Neural progenitor cell (in vitro differentiated cells): ENCODE results near the gene ZNF560. TPM values are rescaled to one million over a fixed set of nuclear protein-coding genes. Genes with fewer than 3 reads are reported as not detected.

ENCODE experiments used
- DNase-seq: peaks from one replicate; pipeline ENCODE4 v3.0.0-alpha.2; 2016; ENCODE audit warnings: low spot score
- H2AFZ ChIP-seq: fragments of 200-600 bp; sonication (generic); replicated peaks from 2 replicates; pipeline ENCODE4 v1.6.1; 2016; ENCODE audit warnings: antibody characterized with exemption
- H3F3A ChIP-seq: fragments of 200-600 bp; sonication (generic); 2 replicates; pipeline ENCODE4 v1.6.1; 2016; ENCODE audit warnings: antibody characterized with exemption, low read depth
- H3K27ac ChIP-seq: fragments of 200-600 bp; sonication (generic); 2 replicates; pipeline ENCODE4 v1.5.1; 2016; ENCODE audit warnings: mild to moderate bottlenecking
- H3K27me3 ChIP-seq: fragments of 200-600 bp; sonication (generic); 2 replicates; pipeline ENCODE4 v1.6.1; 2016; ENCODE audit warnings: mild to moderate bottlenecking, moderate library complexity
- H3K36me3 ChIP-seq: fragments of 200-600 bp; sonication (generic); 2 replicates; pipeline ENCODE4 v1.5.1; 2016
- H3K4me1 ChIP-seq: fragments of 200-600 bp; sonication (generic); 2 replicates; pipeline ENCODE4 v1.6.1; 2016; ENCODE audit warnings: mixed run types
- H3K4me2 ChIP-seq: fragments of 200-600 bp; sonication (generic); 2 replicates; pipeline ENCODE4 v1.6.1; 2016
- H3K4me3 ChIP-seq: fragments of 200-600 bp; sonication (generic); 2 replicates; pipeline ENCODE4 v1.5.1; 2016
- H3K79me2 ChIP-seq: fragments of 200-600 bp; sonication (generic); 2 replicates; pipeline ENCODE4 v1.6.1; 2016; ENCODE audit warnings: low read depth
- H3K9ac ChIP-seq: fragments of 200-600 bp; sonication (generic); 2 replicates; pipeline ENCODE4 v1.6.1; 2016
- H3K9me3 ChIP-seq: fragments of 200-600 bp; sonication (generic); 2 replicates; pipeline ENCODE4 v1.5.1; 2016; ENCODE audit warnings: low read depth
- H4K20me1 ChIP-seq: fragments of 200-600 bp; sonication (generic); 2 replicates; pipeline ENCODE4 v1.6.1; 2016; ENCODE audit warnings: low read depth
- H3K27ac Mint-ChIP-seq: 3 replicates; pipeline ENCODE4 v1.8.0; 2021; ENCODE audit warnings: mixed read lengths
- H3K27me3 Mint-ChIP-seq: 2 replicates; pipeline ENCODE4 v1.8.0; 2022; ENCODE audit warnings: low read depth, mild to moderate bottlenecking, inconsistent platforms, moderate library complexity, mixed read lengths; ENCODE audit not compliant: insufficient read depth
- H3K36me3 Mint-ChIP-seq: 3 replicates; pipeline ENCODE4 v1.8.0; 2021; ENCODE audit warnings: mixed read lengths
- H3K4me1 Mint-ChIP-seq: 3 replicates; pipeline ENCODE4 v1.8.0; 2021; ENCODE audit warnings: mixed read lengths
- H3K4me3 Mint-ChIP-seq: 3 replicates; pipeline ENCODE4 v1.8.0; 2021; ENCODE audit warnings: mild to moderate bottlenecking, moderate library complexity, mixed read lengths
- H3K9me3 Mint-ChIP-seq: 3 replicates; pipeline ENCODE4 v1.8.0; 2020; ENCODE audit warnings: mixed read lengths
- EZH2 ChIP-seq: fragments of 200-600 bp; sonication (generic); IDR thresholded peaks from 2 replicates; pipeline ENCODE4 v1.6.1; 2017; ENCODE audit warnings: antibody characterized with exemption, mild to moderate bottlenecking, moderate library complexity
- EZH2phosphoT487 ChIP-seq: fragments of 200-600 bp; sonication (generic); IDR thresholded peaks from 2 replicates; pipeline ENCODE4 v1.6.1; 2017; ENCODE audit warnings: antibody characterized with exemption
- total RNA-seq: library from RNA; depleted of rRNA; stranded (reverse); fragments of >200 nt; gene quantifications from 2 replicates; pipeline ENCODE4 v1.2.3, GENCODE V29; 2015; ENCODE audit warnings: low replicate concordance
- TF ChIP-seq, protein P1 (sequence below): fragments of 200-600 bp; sonication (generic); IDR thresholded peaks from 2 replicates; pipeline ENCODE4 v1.5.1; 2017; ENCODE audit warnings: antibody characterized with exemption, mild to moderate bottlenecking

Gene ZNF560
- total RNA-seq, 1 donor from 2014 or later = not detected

DNA sequence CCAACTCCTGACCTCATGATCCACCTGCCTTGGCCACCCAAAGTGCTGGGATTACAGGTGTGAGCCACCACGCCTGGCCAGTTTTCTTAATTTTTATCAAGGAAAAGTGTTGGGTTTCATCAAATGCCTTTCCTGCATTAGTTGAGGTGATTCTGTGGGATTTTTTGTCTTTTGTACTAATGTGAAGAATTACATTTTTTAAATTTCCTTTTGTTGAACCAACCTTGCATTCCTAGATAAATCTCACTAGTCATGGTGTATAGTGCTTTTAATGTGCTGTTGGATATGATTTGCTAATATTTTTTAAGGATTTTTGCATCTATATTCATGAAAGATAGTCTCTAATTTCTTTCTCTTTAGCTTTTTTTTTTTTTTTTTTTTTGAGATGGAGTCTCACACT, 2.4 kb upstream of the ZNF560 start:
- Histone ChIP-seq H3K9ac (no peak overlapping the region), H3K27me3 (no peaks in the 10 kb centered on the region), H2AFZ (no peak overlapping the region), H3K4me2 (no peak overlapping the region), H3K79me2 (no peaks in the 10 kb centered on the region), H4K20me1 (no peaks in the 10 kb centered on the region), H3F3A (no peaks in the 10 kb centered on the region), H3K4me1 (no peaks in the 10 kb centered on the region), H3K36me3 (no peaks in the 10 kb centered on the region), H3K27ac (no peak overlapping the region), H3K9me3 (peaks cover 16% of the 10 kb centered on the region), H3K4me3 (no peak overlapping the region)
- Mint-ChIP-seq H3K36me3 (no peaks in the 10 kb centered on the region), H3K9me3 (peaks cover 55% of the 10 kb centered on the region), H3K4me1 (no peaks in the 10 kb centered on the region), H3K4me3 (no peak overlapping the region), H3K27ac (no peak overlapping the region), H3K27me3 (peaks cover 3% of the 10 kb centered on the region)
- no peak for DNase-seq
- TF ChIP-seq EZH2 = no peak
- TF ChIP-seq EZH2phosphoT487 = no peak
- TF ChIP-seq, protein P1, sequence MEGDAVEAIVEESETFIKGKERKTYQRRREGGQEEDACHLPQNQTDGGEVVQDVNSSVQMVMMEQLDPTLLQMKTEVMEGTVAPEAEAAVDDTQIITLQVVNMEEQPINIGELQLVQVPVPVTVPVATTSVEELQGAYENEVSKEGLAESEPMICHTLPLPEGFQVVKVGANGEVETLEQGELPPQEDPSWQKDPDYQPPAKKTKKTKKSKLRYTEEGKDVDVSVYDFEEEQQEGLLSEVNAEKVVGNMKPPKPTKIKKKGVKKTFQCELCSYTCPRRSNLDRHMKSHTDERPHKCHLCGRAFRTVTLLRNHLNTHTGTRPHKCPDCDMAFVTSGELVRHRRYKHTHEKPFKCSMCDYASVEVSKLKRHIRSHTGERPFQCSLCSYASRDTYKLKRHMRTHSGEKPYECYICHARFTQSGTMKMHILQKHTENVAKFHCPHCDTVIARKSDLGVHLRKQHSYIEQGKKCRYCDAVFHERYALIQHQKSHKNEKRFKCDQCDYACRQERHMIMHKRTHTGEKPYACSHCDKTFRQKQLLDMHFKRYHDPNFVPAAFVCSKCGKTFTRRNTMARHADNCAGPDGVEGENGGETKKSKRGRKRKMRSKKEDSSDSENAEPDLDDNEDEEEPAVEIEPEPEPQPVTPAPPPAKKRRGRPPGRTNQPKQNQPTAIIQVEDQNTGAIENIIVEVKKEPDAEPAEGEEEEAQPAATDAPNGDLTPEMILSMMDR = no peak

DNA sequence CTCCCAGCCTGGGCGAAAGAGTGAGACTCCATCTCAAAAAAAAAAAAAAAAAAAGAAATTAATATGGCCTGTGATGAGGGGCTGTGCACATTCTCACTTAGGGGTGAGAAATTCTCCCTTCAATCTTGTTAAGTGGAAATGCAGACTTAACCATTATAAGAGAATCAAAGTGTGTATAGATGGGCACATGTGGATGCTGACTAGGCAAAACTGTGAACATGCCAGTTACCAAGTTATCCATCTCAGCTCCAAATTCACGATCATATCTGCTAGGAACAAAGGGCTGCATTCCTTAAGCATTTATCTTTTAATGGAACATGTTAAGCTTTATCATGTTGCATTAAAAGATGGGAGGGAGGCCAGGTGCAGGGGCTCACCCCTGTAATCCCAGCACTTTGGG, 4.3 kb downstream of the ZNF560 start:
- Mint-ChIP-seq H3K4me1 (no peaks in the 10 kb centered on the region), H3K27me3 (peaks cover 2% of the 10 kb centered on the region), H3K4me3 (no peak overlapping the region), H3K9me3 (peaks cover 44% of the 10 kb centered on the region), H3K36me3 (no peaks in the 10 kb centered on the region), H3K27ac (no peak overlapping the region)
- Histone ChIP-seq H3K4me3 (no peak overlapping the region), H3F3A (no peaks in the 10 kb centered on the region), H4K20me1 (no peaks in the 10 kb centered on the region), H3K9ac (no peak overlapping the region), H3K36me3 (no peaks in the 10 kb centered on the region), H3K4me1 (no peaks in the 10 kb centered on the region), H2AFZ (no peak overlapping the region), H3K4me2 (no peak overlapping the region), H3K27me3 (no peaks in the 10 kb centered on the region), H3K79me2 (no peaks in the 10 kb centered on the region), H3K27ac (no peak overlapping the region), H3K9me3 (peaks cover 10% of the 10 kb centered on the region)
- TF ChIP-seq EZH2phosphoT487 (no peak), EZH2 (no peak)
- TF ChIP-seq, protein P1 = no peak
- no peak for DNase-seq

DNA sequence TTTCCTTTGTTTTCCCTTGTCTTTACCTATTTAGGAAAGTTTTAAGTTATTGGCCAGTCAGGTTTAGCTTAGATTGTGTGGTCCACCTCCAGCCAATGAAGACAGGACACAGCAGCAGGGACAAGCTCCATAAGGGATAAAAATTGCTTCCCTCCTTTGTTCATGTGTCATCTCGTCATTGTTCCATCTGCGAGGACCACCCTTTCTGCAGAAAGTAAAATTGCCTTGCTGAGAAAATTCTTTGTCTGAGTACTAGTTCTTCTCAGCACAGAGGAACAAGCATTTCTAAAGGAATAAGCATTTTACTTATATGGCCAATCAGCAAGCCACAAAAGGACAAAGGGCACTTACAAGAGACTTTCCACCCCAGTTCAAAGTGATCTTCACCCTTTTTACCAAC, 11.4 kb downstream of the ZNF560 start:
- H3K4me2 ChIP-seq = no peak overlapping the region
- H3K27me3 ChIP-seq = no peaks in the 10 kb centered on the region
- H3K36me3 ChIP-seq = no peaks in the 10 kb centered on the region
- peaks cover 3% of the 10 kb centered on the region for H3K36me3 Mint-ChIP-seq
- H4K20me1 ChIP-seq = no peaks in the 10 kb centered on the region
- DNase-seq = no peak
- no peak overlapping the region for H3K27ac ChIP-seq
- H3F3A ChIP-seq = no peaks in the 10 kb centered on the region
- no peak overlapping the region for H3K27ac Mint-ChIP-seq
- H3K9me3 Mint-ChIP-seq = peaks cover 46% of the 10 kb centered on the region
- no peaks in the 10 kb centered on the region for H3K79me2 ChIP-seq
- H3K4me1 ChIP-seq = no peaks in the 10 kb centered on the region
- TF ChIP-seq, protein P1 = no peak
- TF ChIP-seq EZH2 (no peak), EZH2phosphoT487 (no peak)
- no peak overlapping the region for H3K9ac ChIP-seq
- no peak overlapping the region for H3K4me3 ChIP-seq
- H3K4me1 Mint-ChIP-seq = no peaks in the 10 kb centered on the region
- H3K9me3 ChIP-seq = peaks cover 14% of the 10 kb centered on the region
- no peak overlapping the region for H3K4me3 Mint-ChIP-seq
- peaks cover 3% of the 10 kb centered on the region for H3K27me3 Mint-ChIP-seq
- no peak overlapping the region for H2AFZ ChIP-seq
